T-helper 2 cell (primary cell): ENCODE data around the gene COL17A1.

Experiments used
- DNase-seq, 5 experiments: peaks; one replicate each; pipeline versions ENCODE4 v3.0.0 to v3.0.0-alpha.2; 2012 to 2022

The COL17A1 gene

GRCh38 chr10:104032144-104032775 lies 53.4 kb downstream of the COL17A1 start:
- no peak for DNase-seq

- no peak for DNase-seq
These were observed 54.0 kb downstream of the COL17A1 start for GRCh38 chr10:104031631-104032030.

- no peak for DNase-seq
These were observed 56.2 kb downstream of the COL17A1 start for GRCh38 chr10:104029521-104029860.

- DNase-seq: no peak
These were observed 56.7 kb downstream of the COL17A1 start for GRCh38 chr10:104028823-104029520.

GRCh38 chr10:104028146-104028545 lies 57.5 kb downstream of the COL17A1 start:
- peak in 1 of 5 experiments; percentile 77 for DNase-seq

GRCh38 chr10:104026762-104027161 lies 58.9 kb downstream of the COL17A1 start:
- DNase-seq: peak in 1 of 5 experiments; percentile 17

- DNase-seq: no peak
These were observed 60.2 kb downstream of the COL17A1 start for GRCh38 chr10:104025524-104025923.

GRCh38 chr10:104022026-104022425 lies 63.7 kb downstream of the COL17A1 start:
- no peak for DNase-seq

GRCh38 chr10:104021246-104021645 lies 64.4 kb downstream of the COL17A1 start:
- DNase-seq: no peak

- peak in 1 of 5 experiments; percentile 61 for DNase-seq
These were observed 65.7 kb downstream of the COL17A1 start for GRCh38 chr10:104020020-104020419.

GRCh38 chr10:104018471-104018870 lies 67.2 kb downstream of the COL17A1 start:
- no peak for DNase-seq

- DNase-seq: no peak
These were observed 69.0 kb downstream of the COL17A1 start for GRCh38 chr10:104016661-104017060.

- DNase-seq: no peak
These were observed 71.5 kb downstream of the COL17A1 start for GRCh38 chr10:104014176-104014575.

- DNase-seq: no peak
These were observed 72.2 kb downstream of the COL17A1 start for GRCh38 chr10:104013489-104013888.

- no peak for DNase-seq
These were observed 73.8 kb downstream of the COL17A1 start for GRCh38 chr10:104011904-104012303.

- peak in 1 of 5 experiments; percentile 75 for DNase-seq
These were observed 80.4 kb downstream of the COL17A1 start for GRCh38 chr10:104005172-104005863.

GRCh38 chr10:104002911-104003310 lies 82.8 kb downstream of the COL17A1 start:
- DNase-seq: no peak

GRCh38 chr10:103998805-103999204 lies 86.9 kb downstream of the COL17A1 start:
- DNase-seq: no peak

GRCh38 chr10:103995134-103995533 lies 90.5 kb downstream of the COL17A1 start:
- peak in 1 of 5 experiments; percentile 32 for DNase-seq

- no peak for DNase-seq
These were observed 94.1 kb downstream of the COL17A1 start for GRCh38 chr10:103991393-103992128.

- no peak for DNase-seq
These were observed 95.1 kb downstream of the COL17A1 start for GRCh38 chr10:103990531-103990930.

- DNase-seq: no peak
These were observed 95.6 kb downstream of the COL17A1 start for GRCh38 chr10:103990121-103990520.

GRCh38 chr10:103986360-103986759 lies 99.3 kb downstream of the COL17A1 start:
- DNase-seq: peak in 2 of 5 experiments; percentile 52 to 75
